Left cardiac atrium (tissue), 4 donors: Measurements from ENCODE around the gene EGR2. TPM values are rescaled to one million over a fixed set of nuclear protein-coding genes. Genes with fewer than 3 reads are reported as not detected.
"Not testable (repeated sequence)": the region's sequence is repeated elsewhere in the genome, so short reads cannot be mapped to it uniquely, and the experiment has no call there.

ENCODE experiments used
- ATAC-seq, 2 donors: fragments of 200-7000 bp; cut with Tn5 transposase; one replicate each; pipeline ENCODE4 v1.9.1; 2020; ENCODE audit warnings: mild to moderate bottlenecking in 2 of 2, moderate library complexity in 2 of 2
- DNase-seq: peaks from one replicate; pipeline ENCODE4 v3.0.0-alpha.2; 2020
- intact Hi-C, 2 donors: fragments of 100-400 bp; cut with DNase I; formaldehyde crosslinking; loops; one replicate each; pipeline versions ENCODE4 v1.14.1 to v1.15.1; 2022 to 2023
- total RNA-seq, 2 donors: library from RNA; stranded (reverse); fragmentation: NEBNext Ultra II Directional; extraction: Animal tissue kit (Norgen Biotek cat#: 25700); gene quantifications; one replicate each; pipeline ENCODE4 v1.2.1, GENCODE V29; 2021
- donor health status: DM: no; HTN: yes; CAD: no.
- donor health status: DM: no; HTN: yes; CAD: no; lungs with severe emphysema.
- donor health status: DM: yes; HTN: yes; CAD: no.
- donor health status: Dilated cardiomyopathy.

The EGR2 gene
- total RNA-seq, 2 donors from 2014 or later, result 2.3 to 4.4 TPM

GRCh38 chr10:62804356-62805230, 11.6 kb downstream of the EGR2 start, which contains the start of gene ADO:
Gene ADO, plus strand, starts transcription at chr10:62804720. Its CDS starts 340 bp downstream, at chr10:62805060.
- intact Hi-C loops, result loop anchor here in 1 of 2 donors (5.0 kb wide), 1 partner anchor 37 kb away; no protein-coding TSS in a partner anchor
- peak; percentile 94 to 95 for ATAC-seq
- peak; percentile 90 for DNase-seq

- intact Hi-C loops, result loop anchor here in 1 of 2 donors (5.0 kb wide), 1 partner anchor 37 kb away; no protein-coding TSS in a partner anchor
- ATAC-seq (peak; percentile 16 to 41), DNase-seq (no peak)
Measured at GRCh38 chr10:62803724-62804355, 12.3 kb downstream of the EGR2 start.

- ATAC-seq, result no peak
- intact Hi-C loops, result loop anchor here in 1 of 2 donors (5.0 kb wide), 1 partner anchor 35 kb away; no protein-coding TSS in a partner anchor
- no peak for DNase-seq
Measured at GRCh38 chr10:62801871-62802270, 14.3 kb downstream of the EGR2 start.

GRCh38 chr10:62796896-62797295, 19.3 kb downstream of the EGR2 start:
- ATAC-seq (no peak), DNase-seq (no peak)
- intact Hi-C loops, result no loop called here

- DNase-seq (no peak), ATAC-seq (no peak)
- intact Hi-C loops, result no loop called here
Measured at GRCh38 chr10:62795762-62796161, 20.4 kb downstream of the EGR2 start.

GRCh38 chr10:62795100-62795499, 21.1 kb downstream of the EGR2 start:
- peak in 1 of 2 donors; percentile 24 for ATAC-seq
- intact Hi-C loops, result no loop called here
- no peak for DNase-seq

- intact Hi-C loops, result no loop called here
Measured at GRCh38 chr10:62794306-62794705, 21.9 kb downstream of the EGR2 start.

GRCh38 chr10:62792261-62792660, 23.9 kb downstream of the EGR2 start:
- DNase-seq (no peak), ATAC-seq (no peak)
- intact Hi-C loops, result no loop called here

More at GRCh38 chr10:62794306-62794705, 21.9 kb downstream of the EGR2 start:
- ATAC-seq, result peak in 1 of 2 donors; percentile 59
- no peak for DNase-seq

- intact Hi-C loops, result no loop called here
- DNase-seq (no peak), ATAC-seq (no peak)
Measured at GRCh38 chr10:62790571-62790970, 25.6 kb downstream of the EGR2 start.

GRCh38 chr10:62790019-62790555, 26.1 kb downstream of the EGR2 start:
- ATAC-seq (no peak), DNase-seq (no peak)
- intact Hi-C loops, result no loop called here

- no peak for DNase-seq
Measured at GRCh38 chr10:62788861-62789467, 27.2 kb downstream of the EGR2 start.

GRCh38 chr10:62788285-62788684, 27.9 kb downstream of the EGR2 start:
- DNase-seq, intact Hi-C loops, ATAC-seq: not testable (repeated sequence)

More at GRCh38 chr10:62788861-62789467, 27.2 kb downstream of the EGR2 start:
- peak; percentile 38 to 43 for ATAC-seq
- intact Hi-C loops, result no loop called here

GRCh38 chr10:62784537-62784936, 31.6 kb downstream of the EGR2 start:
- ATAC-seq, DNase-seq, intact Hi-C loops: not testable (repeated sequence)

- no peak for DNase-seq
- peak in 1 of 2 donors; percentile 59 for ATAC-seq
- intact Hi-C loops, result no loop called here
Measured at GRCh38 chr10:62779487-62780248, 36.5 kb downstream of the EGR2 start.

- DNase-seq, result no peak
- no peak for ATAC-seq
- intact Hi-C loops, result no loop called here
Measured at GRCh38 chr10:62778125-62778524, 38.0 kb downstream of the EGR2 start.

- intact Hi-C loops, result no loop called here
- peak; percentile 56 to 73 for ATAC-seq
Measured at GRCh38 chr10:62772186-62772974, 43.8 kb downstream of the EGR2 start.

GRCh38 chr10:62769574-62770242, 46.5 kb downstream of the EGR2 start:
- intact Hi-C loops, result loop anchor here in 1 of 2 donors (5.0 kb wide), 1 partner anchor 33 kb away; the partner anchor contains the start of gene ADO
- DNase-seq (no peak), ATAC-seq (peak; percentile 66 to 73)

More at GRCh38 chr10:62772186-62772974, 43.8 kb downstream of the EGR2 start:
- DNase-seq, result no peak
